Inflammatory macrophage treated with lipopolysaccharide for 1 hour (primary cell): Measurements from ENCODE around the gene DHFR.
A peak's percentile ranks its signal among the peaks of the same experiment; 100 is the strongest.

Source experiments
- DNase-seq, 2 donors: peaks; one replicate each; pipeline ENCODE4 v3.0.0-alpha.2; 2020 to 2022

Gene DHFR

GRCh38 chr5:80654054-80654390, 761 bp downstream of the DHFR start:
- peak in 1 of 2 donors; percentile 12 for DNase-seq

GRCh38 chr5:80653502-80653901, 1.3 kb downstream of the DHFR start:
- no peak for DNase-seq

- no peak for DNase-seq
These were observed 7.9 kb downstream of the DHFR start for GRCh38 chr5:80646926-80647325.

GRCh38 chr5:80644900-80645299, 9.9 kb downstream of the DHFR start:
- no peak for DNase-seq

- DNase-seq, result no peak
These were observed 13.4 kb downstream of the DHFR start for GRCh38 chr5:80641353-80641752.

GRCh38 chr5:80634193-80634592, 20.6 kb downstream of the DHFR start:
- no peak for DNase-seq

GRCh38 chr5:80632700-80633099, 22.1 kb downstream of the DHFR start:
- no peak for DNase-seq

- DNase-seq, result no peak
These were observed 23.2 kb downstream of the DHFR start for GRCh38 chr5:80631278-80632259.

- DNase-seq, result peak; percentile 35 to 49
These were observed 25.5 kb downstream of the DHFR start for GRCh38 chr5:80629281-80629680.

GRCh38 chr5:80625230-80625629, 29.6 kb downstream of the DHFR start:
- DNase-seq, result no peak

- DNase-seq, result peak; percentile 37 to 49
These were observed 30.8 kb downstream of the DHFR start for GRCh38 chr5:80623999-80624398.

GRCh38 chr5:80622756-80623155, 32.0 kb downstream of the DHFR start:
- DNase-seq, result no peak

GRCh38 chr5:80620211-80620610, 34.6 kb downstream of the DHFR start:
- DNase-seq, result peak; percentile 66 to 74

GRCh38 chr5:80619086-80619485, 35.7 kb downstream of the DHFR start:
- peak in 1 of 2 donors; percentile 37 for DNase-seq

- DNase-seq, result peak; percentile 14 to 50
These were observed 36.3 kb downstream of the DHFR start for GRCh38 chr5:80618438-80618837.

GRCh38 chr5:80615266-80615914, 39.4 kb downstream of the DHFR start:
- no peak for DNase-seq

- no peak for DNase-seq
These were observed 45.1 kb downstream of the DHFR start for GRCh38 chr5:80609692-80610091.

- DNase-seq, result peak; percentile 55 to 74
These were observed 46.1 kb downstream of the DHFR start for GRCh38 chr5:80608731-80609130.

GRCh38 chr5:80607832-80608231, 47.0 kb downstream of the DHFR start:
- DNase-seq, result no peak

GRCh38 chr5:80607343-80607742, 47.4 kb downstream of the DHFR start:
- DNase-seq, result no peak

- no peak for DNase-seq
These were observed 53.7 kb downstream of the DHFR start for GRCh38 chr5:80600943-80601693.

- no peak for DNase-seq
These were observed 57.3 kb downstream of the DHFR start for GRCh38 chr5:80597500-80597899.

GRCh38 chr5:80594810-80595209, 60.0 kb downstream of the DHFR start:
- DNase-seq, result no peak
